Karpas-422 (cell line): ENCODE results near the gene C2orf74. TPM values are rescaled to one million over a fixed set of nuclear protein-coding genes. Genes with fewer than 3 reads are reported as not detected.
"Not testable (repeated sequence)": the region's sequence is repeated elsewhere in the genome, so short reads cannot be mapped to it uniquely, and the experiment has no call there.

Experiments used
- DNase-seq: peaks from one replicate; pipeline ENCODE4 v3.0.0-alpha.2; 2015
- H2AFZ ChIP-seq: fragments of 200-600 bp; sonication (generic); 2 replicates; pipeline ENCODE4 v1.6.1; 2014; ENCODE audit warnings: antibody characterized with exemption, low read length, mixed read lengths
- H3K27ac ChIP-seq: fragments of 200-600 bp; sonication (generic); 2 replicates; pipeline ENCODE4 v1.5.1; 2014; ENCODE audit warnings: mild to moderate bottlenecking, low read length, moderate library complexity
- H3K27me3 ChIP-seq: fragments of 200-600 bp; sonication (generic); 2 replicates; pipeline ENCODE4 v1.6.1; 2014; ENCODE audit warnings: low read length, mixed read lengths
- H3K36me3 ChIP-seq: fragments of 200-600 bp; sonication (generic); 2 replicates; pipeline ENCODE4 v1.6.1; 2014; ENCODE audit warnings: low read length, mixed read lengths; ENCODE audit not compliant: insufficient read depth
- H3K4me1 ChIP-seq: fragments of 200-600 bp; sonication (generic); 2 replicates; pipeline ENCODE4 v1.6.1; 2014; ENCODE audit warnings: mild to moderate bottlenecking, low read length, mixed read lengths
- H3K4me2 ChIP-seq: fragments of 200-600 bp; sonication (generic); 2 replicates; pipeline ENCODE4 v1.6.1; 2014; ENCODE audit warnings: low read length, low read depth, mild to moderate bottlenecking; ENCODE audit not compliant: poor library complexity, severe bottlenecking
- H3K4me3 ChIP-seq: fragments of 200-600 bp; sonication (generic); 2 replicates; pipeline ENCODE4 v1.5.1; 2014; ENCODE audit warnings: mild to moderate bottlenecking, antibody characterized with exemption, low read length, mixed read lengths
- H3K79me2 ChIP-seq: fragments of 200-600 bp; sonication (generic); 2 replicates; pipeline ENCODE4 v1.6.1; 2014; ENCODE audit warnings: mild to moderate bottlenecking, low read length, mixed read lengths
- H3K9ac ChIP-seq: fragments of 200-600 bp; sonication (generic); 2 replicates; pipeline ENCODE4 v1.6.0; 2014; ENCODE audit warnings: low read length
- H3K9me2 ChIP-seq: fragments of 200-600 bp; sonication (generic), shearing (Covaris generic); replicated peaks from 2 replicates; pipeline ENCODE4 v1.6.0; 2014; ENCODE audit warnings: mild to moderate bottlenecking, low read length, moderate library complexity; ENCODE audit not compliant: insufficient read depth
- H3K9me3 ChIP-seq: fragments of 300-700, 200-600 bp; sonication (generic); 2 replicates; pipeline ENCODE4 v1.6.1; 2014; ENCODE audit warnings: low read length, mixed read lengths
- H4K20me1 ChIP-seq: fragments of 200-600 bp; sonication (generic); 2 replicates; pipeline ENCODE4 v1.6.1; 2014; ENCODE audit warnings: mild to moderate bottlenecking, antibody characterized with exemption, low read length, low read depth; ENCODE audit not compliant: insufficient read depth
- total RNA-seq: library from RNA; depleted of rRNA; stranded (reverse); fragments of >200 nt; shearing (Covaris generic); gene quantifications from 2 replicates; pipeline ENCODE4 v1.2.3, GENCODE V29; 2014; ENCODE audit warnings: low replicate concordance

C2orf74 gene
- total RNA-seq, 1 experiment from 2014 or later, result 7.6 TPM

DNA sequence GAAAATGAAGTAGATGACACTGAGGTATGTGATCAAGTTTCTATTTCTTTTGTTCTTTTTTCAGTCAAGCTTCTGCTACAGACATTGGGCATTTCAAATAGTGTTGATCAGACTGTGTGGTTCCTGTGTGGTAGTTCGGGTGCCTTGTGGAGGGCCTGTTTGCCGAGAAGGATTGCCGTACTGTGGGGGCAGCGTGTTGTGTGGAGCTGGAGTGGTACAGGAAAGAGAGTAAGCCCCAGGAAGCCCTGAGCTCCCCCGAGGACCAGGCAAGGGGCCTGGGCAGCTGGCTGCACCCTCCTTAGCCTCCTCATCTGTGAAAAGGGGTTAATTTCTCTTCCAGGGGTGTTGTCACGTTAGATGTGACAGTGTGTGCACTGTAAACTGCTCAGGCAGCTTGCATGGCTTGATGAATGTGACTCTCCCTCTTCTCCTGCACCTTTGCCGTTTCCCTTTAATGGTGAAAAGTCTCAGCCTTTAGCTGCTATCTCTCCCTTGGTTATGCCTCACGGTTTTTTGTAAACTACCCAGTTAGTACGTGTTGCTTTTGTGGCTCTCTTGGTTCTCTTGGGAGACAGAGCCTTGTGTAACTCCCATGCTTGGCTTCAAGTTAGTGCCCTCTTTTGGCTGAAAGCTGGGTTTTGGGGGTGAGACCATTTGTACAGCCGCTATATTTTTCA is 19.5 kb downstream of the C2orf74 start:
- H3K4me1 ChIP-seq, result peaks cover 41% of the 10 kb centered on the region
- no peaks in the 10 kb centered on the region for H3K9me2 ChIP-seq
- no peak overlapping the region; the same call in 1 of the 2 replicates for H3K4me3 ChIP-seq
- 0 out of 2 replicates have a peak overlapping the region, but pooled peaks have one; percentile 1 for H3K9ac ChIP-seq
- H3K4me2 ChIP-seq, result peak overlapping the region; percentile 84
- H3K36me3 ChIP-seq, result peaks cover 70% of the 10 kb centered on the region
- H3K79me2 ChIP-seq, result peaks cover 74% of the 10 kb centered on the region
- H2AFZ ChIP-seq, result no peak overlapping the region
- H4K20me1 ChIP-seq, result peaks cover 6% of the 10 kb centered on the region; the same call in 1 of the 2 replicates
- no peaks in the 10 kb centered on the region for H3K27me3 ChIP-seq
- H3K9me3 ChIP-seq, result no peaks in the 10 kb centered on the region
- no peak for DNase-seq
- H3K27ac ChIP-seq, result no peak overlapping the region

- H3K4me3 ChIP-seq, result no peak overlapping the region
- peaks cover 75% of the 10 kb centered on the region for H3K36me3 ChIP-seq
- DNase-seq, result no peak
- peak overlapping the region; percentile 84 for H3K4me2 ChIP-seq
- peaks cover 76% of the 10 kb centered on the region for H3K79me2 ChIP-seq
- H4K20me1 ChIP-seq, result peaks cover 6% of the 10 kb centered on the region; the same call in 1 of the 2 replicates
- no peak overlapping the region for H2AFZ ChIP-seq
- no peaks in the 10 kb centered on the region for H3K9me3 ChIP-seq
- no peak overlapping the region for H3K9ac ChIP-seq
- no peaks in the 10 kb centered on the region for H3K9me2 ChIP-seq
- H3K27ac ChIP-seq, result no peak overlapping the region
- H3K4me1 ChIP-seq, result peaks cover 39% of the 10 kb centered on the region
- no peaks in the 10 kb centered on the region for H3K27me3 ChIP-seq
Observed at GRCh38 chr2:61182059-61182383, 20.0 kb downstream of the C2orf74 start.

DNA sequence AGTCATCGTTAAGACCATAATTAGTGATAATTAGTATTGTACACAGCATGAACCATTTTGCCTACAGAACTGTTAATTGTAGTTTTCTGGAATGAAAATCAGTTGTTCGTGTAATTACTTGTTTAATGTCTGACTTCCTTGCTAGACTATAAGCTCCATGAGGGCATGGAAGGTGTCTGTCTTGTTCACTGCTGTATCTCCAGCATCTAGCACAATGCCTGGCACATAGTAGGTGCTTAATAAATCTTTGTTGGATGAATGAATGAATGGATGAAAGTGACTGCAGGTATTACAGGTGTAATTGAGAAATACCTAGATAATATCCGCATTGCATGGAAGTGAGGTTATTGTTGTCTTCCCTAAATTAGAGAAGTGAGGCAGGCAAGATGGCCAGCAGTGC is 21.8 kb downstream of the C2orf74 start:
- Histone ChIP-seq H3K36me3 (peaks cover 93% of the 10 kb centered on the region), H3K4me3 (no peak overlapping the region), H3K9me2 (no peaks in the 10 kb centered on the region), H2AFZ (no peak overlapping the region), H3K27ac (no peak overlapping the region), H3K27me3 (no peaks in the 10 kb centered on the region), H3K79me2 (peaks cover 61% of the 10 kb centered on the region), H3K9me3 (no peaks in the 10 kb centered on the region), H3K4me2 (no peak overlapping the region), H3K9ac (no peak overlapping the region), H3K4me1 (peaks cover 31% of the 10 kb centered on the region), H4K20me1 (peaks cover 6% of the 10 kb centered on the region; the same call in 1 of the 2 replicates)
- no peak for DNase-seq

- H3K79me2 ChIP-seq, result peaks cover 57% of the 10 kb centered on the region
- H2AFZ ChIP-seq, result no peak overlapping the region
- H3K9ac ChIP-seq, result no peak overlapping the region
- peaks cover 26% of the 10 kb centered on the region for H3K4me1 ChIP-seq
- no peak overlapping the region for H3K4me3 ChIP-seq
- no peaks in the 10 kb centered on the region for H3K9me3 ChIP-seq
- H3K4me2 ChIP-seq, result no peak overlapping the region
- no peak for DNase-seq
- H4K20me1 ChIP-seq, result peaks cover 6% of the 10 kb centered on the region; the same call in 1 of the 2 replicates
- no peaks in the 10 kb centered on the region for H3K9me2 ChIP-seq
- H3K36me3 ChIP-seq, result peaks cover 96% of the 10 kb centered on the region
- no peak overlapping the region for H3K27ac ChIP-seq
- no peaks in the 10 kb centered on the region for H3K27me3 ChIP-seq
Observed at GRCh38 chr2:61184263-61184662, 22.3 kb downstream of the C2orf74 start.

- H3K4me3 ChIP-seq, result no peak overlapping the region
- no peaks in the 10 kb centered on the region for H3K9me3 ChIP-seq
- H3K9me2 ChIP-seq, result no peaks in the 10 kb centered on the region
- H3K27me3 ChIP-seq, result no peaks in the 10 kb centered on the region
- H4K20me1 ChIP-seq, result peaks cover 6% of the 10 kb centered on the region; the same call in 1 of the 2 replicates
- no peak overlapping the region for H3K4me2 ChIP-seq
- H3K79me2 ChIP-seq, result peaks cover 47% of the 10 kb centered on the region
- peaks cover 98% of the 10 kb centered on the region for H3K36me3 ChIP-seq
- H3K27ac ChIP-seq, result no peak overlapping the region
- no peak overlapping the region for H2AFZ ChIP-seq
- no peak overlapping the region for H3K9ac ChIP-seq
- DNase-seq, result no peak
- peaks cover 16% of the 10 kb centered on the region for H3K4me1 ChIP-seq
Observed at GRCh38 chr2:61185231-61185728, 23.3 kb downstream of the C2orf74 start.

DNA sequence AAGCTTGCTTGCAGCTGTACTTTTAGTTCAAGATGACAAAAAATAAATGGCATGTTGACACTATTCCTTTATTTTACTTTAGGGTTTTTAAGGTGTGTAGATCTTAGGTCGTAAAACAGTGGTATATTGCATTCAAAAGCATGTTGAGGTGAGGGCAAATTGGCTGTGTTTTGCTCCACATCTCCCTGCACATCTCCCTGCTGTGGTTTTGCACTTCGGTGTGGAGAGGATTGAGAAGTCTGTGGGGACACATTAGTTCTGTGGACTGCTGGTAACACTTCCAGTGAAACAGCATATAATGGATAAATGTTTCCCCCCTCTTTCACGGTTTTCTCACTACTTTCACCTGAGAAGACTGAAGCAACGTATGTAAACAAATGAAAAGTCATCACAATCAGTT is 25.1 kb downstream of the C2orf74 start:
- Histone ChIP-seq H2AFZ (no peak overlapping the region), H3K9me2 (no peaks in the 10 kb centered on the region), H3K36me3 (peaks cover 93% of the 10 kb centered on the region), H3K4me3 (no peak overlapping the region), H3K79me2 (peaks cover 28% of the 10 kb centered on the region), H4K20me1 (peaks cover 6% of the 10 kb centered on the region; the same call in 1 of the 2 replicates), H3K4me2 (no peak overlapping the region), H3K27me3 (no peaks in the 10 kb centered on the region), H3K4me1 (no peaks in the 10 kb centered on the region), H3K27ac (no peak overlapping the region), H3K9ac (no peak overlapping the region), H3K9me3 (no peaks in the 10 kb centered on the region)
- no peak for DNase-seq

DNA sequence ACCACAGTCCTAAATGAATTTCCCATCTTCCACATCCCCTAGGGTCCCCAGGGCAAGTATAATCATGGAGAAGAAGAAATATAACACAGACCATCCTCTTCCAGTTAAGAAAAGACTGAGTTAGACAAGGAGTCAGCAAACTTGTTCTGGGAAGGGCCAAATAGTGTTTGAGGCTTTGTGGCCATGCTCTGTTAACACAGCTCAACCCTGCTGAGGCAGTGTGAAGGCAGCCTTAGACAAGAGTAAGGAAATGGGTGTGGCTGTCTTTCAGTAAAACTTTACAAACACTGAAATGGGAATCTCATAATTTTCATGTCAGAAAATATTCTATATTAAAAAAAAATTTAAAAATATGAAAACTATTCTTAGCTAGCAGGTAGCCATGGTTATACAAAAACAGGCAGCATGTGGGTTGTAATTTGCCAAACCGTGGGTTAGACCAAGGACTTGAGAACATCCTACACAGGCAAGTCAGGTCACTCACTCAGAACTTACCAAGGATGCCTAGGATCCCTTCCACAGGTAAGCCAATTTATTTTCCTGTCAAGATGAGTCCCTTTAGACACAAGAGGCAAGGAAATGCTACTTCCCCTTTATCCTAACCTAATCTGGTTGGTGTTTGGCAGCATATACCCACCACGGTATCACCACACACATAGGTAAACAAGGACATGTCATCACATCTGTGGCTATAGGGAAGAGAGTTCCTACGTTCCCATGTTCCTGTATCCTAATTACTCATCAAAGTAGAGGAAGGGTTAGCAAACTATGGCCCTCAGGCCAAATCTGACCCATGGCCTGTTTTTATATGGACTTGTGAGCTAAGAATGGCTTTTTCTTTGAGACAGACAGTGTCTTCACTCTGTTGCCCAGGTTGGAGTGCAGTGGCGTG is 31.9 kb downstream of the C2orf74 start:
- H3K4me3 ChIP-seq, result no peak overlapping the region
- H3K36me3 ChIP-seq, result peaks cover 47% of the 10 kb centered on the region; the same call in 1 of the 2 replicates
- no peak overlapping the region for H3K4me2 ChIP-seq
- no peaks in the 10 kb centered on the region for H4K20me1 ChIP-seq
- no peaks in the 10 kb centered on the region for H3K9me2 ChIP-seq
- no peak for DNase-seq
- H3K79me2 ChIP-seq, result no peaks in the 10 kb centered on the region
- H3K9ac ChIP-seq, result no peak overlapping the region
- no peak overlapping the region for H2AFZ ChIP-seq
- no peak overlapping the region for H3K27ac ChIP-seq
- no peaks in the 10 kb centered on the region for H3K9me3 ChIP-seq
- no peaks in the 10 kb centered on the region for H3K27me3 ChIP-seq
- H3K4me1 ChIP-seq, result no peaks in the 10 kb centered on the region

GRCh38 chr2:61194646-61195045 is 32.7 kb downstream of the C2orf74 start:
- not testable (repeated sequence) for H3K9ac ChIP-seq, H2AFZ ChIP-seq, H3K9me3 ChIP-seq, H4K20me1 ChIP-seq, H3K79me2 ChIP-seq, H3K4me3 ChIP-seq, H3K9me2 ChIP-seq, H3K27ac ChIP-seq, H3K4me1 ChIP-seq, H3K4me2 ChIP-seq, DNase-seq, H3K27me3 ChIP-seq
- peaks cover 42% of the 10 kb centered on the region; the same call in 1 of the 2 replicates for H3K36me3 ChIP-seq
